Large intestine (tissue), 3 donors: ENCODE results near the gene CORO2A. TPM values are rescaled to one million over a fixed set of nuclear protein-coding genes. Genes with fewer than 3 reads are reported as not detected.

Source experiments
- DNase-seq, 2 donors: peaks; one replicate each; pipeline versions ENCODE4 v3.0.0 to v3.0.0-alpha.2; 2013
- H3K27ac ChIP-seq: one replicate; pipeline ENCODE4 v1.5.1; 2013; ENCODE audit warnings: low read length
- H3K27me3 ChIP-seq: 2 replicates; pipeline ENCODE4 v1.6.1; 2013; ENCODE audit warnings: low read length; ENCODE audit not compliant: control insufficient read depth, insufficient read depth
- H3K36me3 ChIP-seq: 2 replicates; pipeline ENCODE4 v1.6.1; 2013; ENCODE audit warnings: low read length; ENCODE audit not compliant: control insufficient read depth, insufficient read depth
- H3K4me1 ChIP-seq: one replicate; pipeline ENCODE4 v1.6.1; 2013; ENCODE audit warnings: low read length; ENCODE audit not compliant: control insufficient read depth, insufficient read depth
- H3K4me3 ChIP-seq: one replicate; pipeline ENCODE4 v1.5.1; 2013; ENCODE audit warnings: low read length
- H3K9me3 ChIP-seq: one replicate; pipeline ENCODE4 v1.6.1; 2013; ENCODE audit warnings: mild to moderate bottlenecking, low read depth, low read length, moderate library complexity; ENCODE audit not compliant: control insufficient read depth
- WGBS: methylation state at CpG from one replicate; pipeline ENCODE4 v1.1.5; 2013; ENCODE audit warnings: low lambda C conversion rate; ENCODE audit not compliant: insufficient coverage; 5-methylcytosine and 5-hydroxymethylcytosine counted together
- polyA plus RNA-seq: library from polyadenylated mRNA; unstranded; fragments of 120-200 nt; gene quantifications from one replicate; pipeline ENCODE4 v1.2.1, GENCODE V29; 2013

CORO2A gene
- polyA plus RNA-seq, 1 donor, result 57.6 TPM

- no peak for DNase-seq
- no CpG with 5 or more reads among the region's 21 CpGs for WGBS
- Histone ChIP-seq H3K4me3 (no peak overlapping the region), H3K36me3 (peaks cover 64% of the 10 kb centered on the region), H3K9me3 (no peaks in the 10 kb centered on the region), H3K27me3 (no peaks in the 10 kb centered on the region), H3K4me1 (peaks cover 15% of the 10 kb centered on the region), H3K27ac (no peak overlapping the region)
Measured at GRCh38 chr9:98220911-98221310, 28.5 kb upstream of the CORO2A start.

DNA sequence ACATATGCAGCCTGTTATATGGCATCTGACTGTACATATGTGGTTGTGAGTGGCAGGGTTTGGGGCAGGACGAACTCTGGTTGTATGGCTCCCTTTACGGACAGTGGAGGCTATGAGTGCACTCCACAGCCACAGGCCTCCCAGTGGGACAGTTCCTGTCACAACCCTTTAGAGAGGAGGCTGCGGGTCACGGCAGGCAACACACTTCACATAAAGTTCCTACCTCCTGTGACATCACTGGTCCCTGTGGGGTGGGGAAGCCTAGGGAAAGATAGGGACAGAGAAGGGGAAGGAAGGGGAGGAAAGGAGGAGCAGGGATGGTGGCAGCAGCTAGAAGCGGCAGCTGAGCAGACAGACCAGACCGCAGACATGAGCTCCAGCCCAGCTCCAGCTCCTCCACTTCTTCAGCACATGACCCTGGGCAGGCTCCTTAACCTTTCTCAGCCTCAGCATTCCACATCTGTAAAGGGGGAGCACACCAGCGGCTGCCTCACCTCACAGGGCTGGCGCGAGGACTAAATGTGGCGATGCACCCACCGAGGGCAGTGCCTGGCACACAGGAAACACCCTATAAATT is 27.4 kb upstream of the CORO2A start:
- DNase-seq, result no peak
- no CpG with 5 or more reads among the region's 11 CpGs for WGBS
- no peaks in the 10 kb centered on the region for H3K9me3 ChIP-seq
- H3K27ac ChIP-seq, result no peak overlapping the region
- peaks cover 74% of the 10 kb centered on the region for H3K36me3 ChIP-seq
- H3K4me1 ChIP-seq, result peaks cover 5% of the 10 kb centered on the region
- H3K4me3 ChIP-seq, result no peak overlapping the region
- no peaks in the 10 kb centered on the region for H3K27me3 ChIP-seq

DNA sequence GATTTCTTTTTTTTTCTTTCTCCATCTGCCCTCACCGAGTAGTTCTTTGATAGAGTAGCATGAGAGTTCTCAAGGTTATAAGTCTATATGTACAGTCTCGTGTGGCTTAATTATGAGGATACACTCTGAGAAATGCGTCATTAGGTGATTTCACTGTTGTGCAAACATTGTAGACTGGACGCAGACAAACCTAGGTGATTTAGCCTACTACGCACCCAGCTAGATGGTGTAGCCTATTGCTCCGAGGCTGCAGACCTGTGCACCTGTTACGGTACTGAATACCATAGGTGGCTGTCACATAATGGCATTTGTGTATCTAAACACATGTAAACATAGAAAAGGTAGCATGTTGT is 26.9 kb upstream of the CORO2A start:
- Histone ChIP-seq H3K36me3 (peaks cover 76% of the 10 kb centered on the region), H3K27ac (no peak overlapping the region), H3K9me3 (no peaks in the 10 kb centered on the region), H3K4me3 (no peak overlapping the region), H3K27me3 (no peaks in the 10 kb centered on the region), H3K4me1 (no peaks in the 10 kb centered on the region)
- WGBS, result no CpG with 5 or more reads among the region's 7 CpGs
- DNase-seq, result no peak

GRCh38 chr9:98218562-98219363 is 26.3 kb upstream of the CORO2A start:
- no CpG with 5 or more reads among the region's 11 CpGs for WGBS
- no peaks in the 10 kb centered on the region for H3K9me3 ChIP-seq
- H3K36me3 ChIP-seq, result peaks cover 78% of the 10 kb centered on the region
- DNase-seq, result no peak
- no peak overlapping the region for H3K27ac ChIP-seq
- no peaks in the 10 kb centered on the region for H3K27me3 ChIP-seq
- no peaks in the 10 kb centered on the region for H3K4me1 ChIP-seq
- no peak overlapping the region for H3K4me3 ChIP-seq

DNA sequence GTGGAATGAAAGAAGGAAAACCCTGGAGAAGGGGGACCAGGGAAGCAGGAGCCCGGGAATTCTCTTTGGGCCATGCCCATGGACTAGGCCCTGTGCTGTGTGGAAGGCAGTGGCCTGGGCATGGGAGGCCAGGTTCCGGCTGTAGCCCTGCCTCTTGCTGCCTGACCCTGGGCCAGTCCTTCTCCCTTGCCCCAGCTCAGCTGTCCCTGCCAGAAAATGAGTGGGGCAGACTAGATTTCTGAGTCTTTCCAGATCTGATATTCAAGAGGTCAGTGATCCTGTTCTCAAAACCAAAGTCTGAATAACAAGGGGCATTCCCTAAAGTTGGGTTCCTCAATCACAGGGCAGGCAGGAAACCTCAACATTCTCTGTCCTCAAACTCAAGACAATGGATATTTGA is 24.8 kb upstream of the CORO2A start:
- WGBS, result no CpG with 5 or more reads among the region's 2 CpGs
- no peak for DNase-seq
- H3K4me3 ChIP-seq, result no peak overlapping the region
- no peaks in the 10 kb centered on the region for H3K4me1 ChIP-seq
- H3K27me3 ChIP-seq, result no peaks in the 10 kb centered on the region
- H3K27ac ChIP-seq, result no peak overlapping the region
- H3K9me3 ChIP-seq, result no peaks in the 10 kb centered on the region
- peaks cover 77% of the 10 kb centered on the region for H3K36me3 ChIP-seq

DNA sequence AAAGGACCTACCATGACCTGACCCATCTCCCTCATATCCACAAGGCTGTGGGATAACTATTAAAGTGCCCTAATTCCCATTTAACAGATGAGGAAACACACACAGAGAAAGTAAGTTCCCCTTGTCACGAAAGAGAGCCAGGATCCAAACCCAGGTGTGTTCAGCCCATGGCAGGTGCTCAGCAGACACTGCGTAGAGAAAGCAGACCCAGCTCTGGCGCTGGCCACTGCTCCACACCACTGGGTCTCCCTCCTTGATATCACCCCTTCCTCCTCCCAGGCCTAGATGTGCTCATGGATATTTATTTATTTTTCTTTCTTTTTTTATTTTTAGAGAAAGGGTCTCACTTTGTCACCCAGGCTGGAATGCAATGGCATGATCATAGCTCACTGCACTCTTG is 24.0 kb upstream of the CORO2A start:
- DNase-seq, result no peak
- H3K9me3 ChIP-seq, result no peaks in the 10 kb centered on the region
- peaks cover 74% of the 10 kb centered on the region for H3K36me3 ChIP-seq
- no CpG with 5 or more reads among the region's 3 CpGs for WGBS
- no peaks in the 10 kb centered on the region for H3K27me3 ChIP-seq
- H3K4me1 ChIP-seq, result peaks cover 3% of the 10 kb centered on the region
- no peak overlapping the region for H3K4me3 ChIP-seq
- H3K27ac ChIP-seq, result no peak overlapping the region

- no peak for DNase-seq
- H3K4me1 ChIP-seq, result peaks cover 3% of the 10 kb centered on the region
- no CpG with 5 or more reads among the region's 9 CpGs for WGBS
- H3K4me3 ChIP-seq, result no peak overlapping the region
- H3K27ac ChIP-seq, result no peak overlapping the region
- H3K9me3 ChIP-seq, result no peaks in the 10 kb centered on the region
- H3K27me3 ChIP-seq, result no peaks in the 10 kb centered on the region
- H3K36me3 ChIP-seq, result peaks cover 74% of the 10 kb centered on the region
Measured at GRCh38 chr9:98215821-98216220, 23.4 kb upstream of the CORO2A start.

- Histone ChIP-seq H3K4me3 (no peak overlapping the region), H3K27ac (no peak overlapping the region), H3K9me3 (no peaks in the 10 kb centered on the region), H3K4me1 (peaks cover 3% of the 10 kb centered on the region), H3K36me3 (peaks cover 76% of the 10 kb centered on the region), H3K27me3 (no peaks in the 10 kb centered on the region)
- no CpG with 5 or more reads among the region's 5 CpGs for WGBS
- DNase-seq, result no peak
Measured at GRCh38 chr9:98215271-98215670, 22.8 kb upstream of the CORO2A start.

- Histone ChIP-seq H3K36me3 (peaks cover 74% of the 10 kb centered on the region), H3K4me1 (peaks cover 3% of the 10 kb centered on the region), H3K27ac (no peak overlapping the region), H3K4me3 (no peak overlapping the region), H3K27me3 (no peaks in the 10 kb centered on the region), H3K9me3 (no peaks in the 10 kb centered on the region)
- WGBS, result no CpG with 5 or more reads among the region's 6 CpGs
- no peak for DNase-seq
Measured at GRCh38 chr9:98214811-98215210, 22.4 kb upstream of the CORO2A start.

DNA sequence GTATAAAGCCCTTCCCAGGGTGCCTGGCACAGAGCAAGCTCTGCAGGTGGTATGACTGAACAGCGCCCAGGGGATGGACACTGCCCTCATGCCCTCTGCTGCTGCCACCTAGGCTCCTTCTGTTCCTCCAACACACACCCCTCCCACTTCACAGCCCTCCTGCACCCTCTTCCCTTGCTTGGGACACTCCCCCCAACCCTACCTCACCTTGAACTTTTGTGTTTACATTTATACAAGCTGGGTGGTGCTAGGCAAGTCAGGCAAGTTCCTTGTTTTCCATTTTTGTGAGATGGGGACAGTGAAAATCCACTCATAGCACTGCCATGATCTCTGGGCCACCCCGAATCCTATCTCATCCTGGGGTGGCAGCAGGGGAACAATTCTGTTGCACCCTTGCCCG is 18.8 kb upstream of the CORO2A start:
- 100% methylated on average over 1 of the region's 3 CpGs for WGBS
- Histone ChIP-seq H3K9me3 (peaks cover 4% of the 10 kb centered on the region), H3K4me1 (peaks cover 4% of the 10 kb centered on the region), H3K36me3 (peaks cover 61% of the 10 kb centered on the region), H3K27me3 (no peaks in the 10 kb centered on the region), H3K4me3 (no peak overlapping the region), H3K27ac (no peak overlapping the region)
- DNase-seq, result no peak

- no peak overlapping the region for H3K27ac ChIP-seq
- no peak overlapping the region for H3K4me3 ChIP-seq
- peaks cover 4% of the 10 kb centered on the region for H3K9me3 ChIP-seq
- peaks cover 54% of the 10 kb centered on the region for H3K36me3 ChIP-seq
- no peaks in the 10 kb centered on the region for H3K27me3 ChIP-seq
- peaks cover 6% of the 10 kb centered on the region for H3K4me1 ChIP-seq
- no CpG with 5 or more reads among the region's 9 CpGs for WGBS
- DNase-seq, result no peak
Measured at GRCh38 chr9:98210435-98210834, 18.0 kb upstream of the CORO2A start.
